ENCODE measurements around the gene NCEH1. TPM values are rescaled to one million over a fixed set of nuclear protein-coding genes. Genes with fewer than 3 reads are reported as not detected.

Gene NCEH1
- total and polyA plus RNA-seq, 9 of the 15 experiments (the other 6 are each of a cell fraction or from before 2014, with no cell fraction given), result 1.3 to 5.0 (median 2.8) TPM

- no peak for TF ChIP-seq HIVEP1 (CRISPR knock-in tag; IDR thresholded peaks at IDR 0.05)
Measured at GRCh38 chr3:172654470-172654869, 56.4 kb downstream of the NCEH1 start (continued).

DNA sequence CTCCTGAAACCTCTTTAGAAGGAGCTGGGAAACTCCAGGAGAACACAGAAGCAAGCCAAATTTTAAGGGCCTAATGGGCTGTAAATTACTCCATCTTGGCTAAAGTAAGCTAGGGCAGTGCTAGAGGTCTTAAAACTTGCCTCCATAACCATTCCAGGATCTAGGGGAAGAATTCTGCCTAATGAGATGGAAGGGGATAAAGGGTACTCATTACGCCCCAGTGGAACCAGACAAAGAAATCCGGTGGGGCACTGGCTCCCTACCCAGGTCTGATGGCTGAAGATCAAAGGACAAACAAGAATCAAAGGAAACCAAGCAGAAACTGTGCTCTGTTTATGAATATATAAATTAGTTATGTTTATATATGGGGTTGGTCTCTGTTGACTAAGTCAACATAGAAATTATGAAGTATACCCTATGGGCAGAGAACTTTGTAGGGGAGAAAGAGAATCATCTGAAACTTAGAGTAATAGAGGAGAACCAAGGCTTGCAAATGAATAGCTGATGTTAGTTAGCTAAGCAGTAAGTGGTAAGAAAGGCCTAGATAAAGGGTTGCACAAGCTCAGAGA lies 57.8 kb downstream of the NCEH1 start:
- H3K9ac ChIP-seq (ENCODE audit: insufficient read depth in 1 of 2, low read depth in 2 of 2, low read length in 2 of 2), result no peak overlapping the region
- no peak overlapping the region for H2AFZ ChIP-seq (ENCODE audit: low read depth, low read length)
- no peaks in the 10 kb centered on the region for H3K79me2 ChIP-seq (ENCODE audit: control insufficient read depth, insufficient read depth, low read length)
- in situ Hi-C loops (cut with MboI) (no loop called here), intact Hi-C loops (cut with micrococcal nuclease) (no loop called here)
- H3K9me1 ChIP-seq (ENCODE audit: control insufficient read depth, insufficient read depth, low read length), result no peaks in the 10 kb centered on the region
- H3K4me3 ChIP-seq, result no peak overlapping the region
- ATAC-seq (no peak), DNase-seq (ENCODE audit: extremely low read depth in 1 of 4, low spot score in 3 of 4) (no peak), FAIRE-seq (no peak)
- no peaks in the 10 kb centered on the region for H3K9me3 ChIP-seq (replicated peaks; ENCODE audit: control insufficient read depth, insufficient read depth, low read depth, low read length)
- no peaks in the 10 kb centered on the region for H3K36me3 ChIP-seq (ENCODE audit: control insufficient read depth, insufficient read depth, low read length)
- H4K20me1 ChIP-seq (replicated peaks; ENCODE audit: control insufficient read depth, insufficient read depth, low read length), result no peaks in the 10 kb centered on the region
- no peaks in the 10 kb centered on the region; a peak in 1 of 5 replicates for H3K4me1 ChIP-seq (replicated peaks in 1 of 2; ENCODE audit: control insufficient read depth in 2 of 2, insufficient read depth in 2 of 2, low read length in 2 of 2)
- BruUV-seq (replicated peaks), result no TSS peak
- no peak overlapping the region for H3K27ac ChIP-seq (ENCODE audit: extremely low read depth, low read depth, low read length)
- H3K4me2 ChIP-seq (ENCODE audit: insufficient read depth, low read length), result no peak overlapping the region
- ChIA-PET POLR2A (no interaction called here), CTCF (ENCODE audit: low intra/inter-chr PET ratio) (no interaction called here)
- no peaks in the 10 kb centered on the region for H3K27me3 ChIP-seq (ENCODE audit: control insufficient read depth in 2 of 2, insufficient read depth in 2 of 2, low read length in 2 of 2)
- 43% methylated on average over 2 of the region's 2 CpGs for whole genome bisulfite sequencing (ENCODE audit: insufficient coverage, low coverage, missing lambda C conversion rate)
- TF ChIP-seq ETV1 (tag; conservative IDR thresholded peaks at IDR 0.05; ENCODE audit: low read depth), result no peak
- no peak for TF ChIP-seq MCM2 (IDR thresholded peaks at IDR 0.05; ENCODE audit: low read depth)
- no peak for TF ChIP-seq SNIP1 (IDR thresholded peaks at IDR 0.05; ENCODE audit: low read depth)
- no peak for TF ChIP-seq KDM1A (IDR thresholded peaks at IDR 0.05)
- no peak for TF ChIP-seq OTX1 (CRISPR knock-in tag; IDR thresholded peaks at IDR 0.05)
- TF ChIP-seq SIX5 (IDR thresholded peaks at IDR 0.05; ENCODE audit: borderline replicate concordance in 1 of 2, insufficient read depth in 1 of 2, low read depth in 1 of 2, low read length in 2 of 2), result no peak
- no peak for TF ChIP-seq ZNF398 (CRISPR knock-in tag; IDR thresholded peaks at IDR 0.05)
- TF ChIP-seq, protein P1, sequence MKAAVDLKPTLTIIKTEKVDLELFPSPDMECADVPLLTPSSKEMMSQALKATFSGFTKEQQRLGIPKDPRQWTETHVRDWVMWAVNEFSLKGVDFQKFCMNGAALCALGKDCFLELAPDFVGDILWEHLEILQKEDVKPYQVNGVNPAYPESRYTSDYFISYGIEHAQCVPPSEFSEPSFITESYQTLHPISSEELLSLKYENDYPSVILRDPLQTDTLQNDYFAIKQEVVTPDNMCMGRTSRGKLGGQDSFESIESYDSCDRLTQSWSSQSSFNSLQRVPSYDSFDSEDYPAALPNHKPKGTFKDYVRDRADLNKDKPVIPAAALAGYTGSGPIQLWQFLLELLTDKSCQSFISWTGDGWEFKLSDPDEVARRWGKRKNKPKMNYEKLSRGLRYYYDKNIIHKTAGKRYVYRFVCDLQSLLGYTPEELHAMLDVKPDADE (conservative IDR thresholded peaks at IDR 0.05; ENCODE audit: control insufficient read depth, low read depth, low read length), result no peak
- no peak for TF ChIP-seq NR3C1 (CRISPR knock-in tag; IDR thresholded peaks at IDR 0.05)
- no peak for TF ChIP-seq CEBPB (tag; IDR thresholded peaks at IDR 0.05)
- no peak for TF ChIP-seq ZNF561 (CRISPR knock-in tag; conservative IDR thresholded peaks at IDR 0.05)
- no peak for TF ChIP-seq SP2 (IDR thresholded peaks at IDR 0.05; ENCODE audit: extremely low read depth, low read depth, low read length, poor library complexity, severe bottlenecking)
- no peak for TF ChIP-seq STAT5B (CRISPR knock-in tag; IDR thresholded peaks at IDR 0.05)
- no peak for TF ChIP-seq ZNF3 (CRISPR knock-in tag; IDR thresholded peaks at IDR 0.05)
- no peak for TF ChIP-seq ZNF23 (CRISPR knock-in tag; IDR thresholded peaks at IDR 0.05)
- TF ChIP-seq U2AF2 (optimal IDR thresholded peaks at IDR 0.05; ENCODE audit: low read depth, low read length), result no peak
- no peak for TF ChIP-seq BCL6 (CRISPR knock-in tag; IDR thresholded peaks at IDR 0.05)
- TF ChIP-seq IRF2 (CRISPR knock-in tag; IDR thresholded peaks at IDR 0.05), result no peak
- no peak for TF ChIP-seq ETV5 (CRISPR knock-in tag; IDR thresholded peaks at IDR 0.05; ENCODE audit: low read depth)
